Measurements from ENCODE around the gene SPDEF.

SPDEF gene

DNA sequence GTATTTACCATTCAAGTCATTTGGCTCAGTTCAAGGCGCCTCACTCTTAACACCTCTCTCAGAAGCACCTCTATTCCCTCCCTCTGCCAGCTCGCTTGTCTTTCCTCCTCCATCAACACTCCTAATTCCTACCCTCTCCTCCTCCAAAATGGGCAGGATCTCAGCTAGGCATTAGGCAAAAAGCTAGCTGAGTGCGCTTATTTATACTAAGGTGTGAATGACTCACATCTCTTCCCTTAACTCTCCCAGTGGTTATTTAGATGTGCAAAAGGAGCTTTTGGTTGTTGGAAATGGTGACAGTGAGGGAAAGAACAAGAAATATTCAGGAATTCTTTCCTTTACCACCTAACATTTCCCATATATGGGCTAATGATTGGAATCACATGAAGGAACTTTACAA, 61.2 kb downstream of the SPDEF start:
- TF ChIP-seq, protein P1, sequence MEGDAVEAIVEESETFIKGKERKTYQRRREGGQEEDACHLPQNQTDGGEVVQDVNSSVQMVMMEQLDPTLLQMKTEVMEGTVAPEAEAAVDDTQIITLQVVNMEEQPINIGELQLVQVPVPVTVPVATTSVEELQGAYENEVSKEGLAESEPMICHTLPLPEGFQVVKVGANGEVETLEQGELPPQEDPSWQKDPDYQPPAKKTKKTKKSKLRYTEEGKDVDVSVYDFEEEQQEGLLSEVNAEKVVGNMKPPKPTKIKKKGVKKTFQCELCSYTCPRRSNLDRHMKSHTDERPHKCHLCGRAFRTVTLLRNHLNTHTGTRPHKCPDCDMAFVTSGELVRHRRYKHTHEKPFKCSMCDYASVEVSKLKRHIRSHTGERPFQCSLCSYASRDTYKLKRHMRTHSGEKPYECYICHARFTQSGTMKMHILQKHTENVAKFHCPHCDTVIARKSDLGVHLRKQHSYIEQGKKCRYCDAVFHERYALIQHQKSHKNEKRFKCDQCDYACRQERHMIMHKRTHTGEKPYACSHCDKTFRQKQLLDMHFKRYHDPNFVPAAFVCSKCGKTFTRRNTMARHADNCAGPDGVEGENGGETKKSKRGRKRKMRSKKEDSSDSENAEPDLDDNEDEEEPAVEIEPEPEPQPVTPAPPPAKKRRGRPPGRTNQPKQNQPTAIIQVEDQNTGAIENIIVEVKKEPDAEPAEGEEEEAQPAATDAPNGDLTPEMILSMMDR (IDR thresholded peaks at IDR 0.05; ENCODE audit: borderline replicate concordance, control extremely low read depth, extremely low read depth, insufficient read depth, missing control alignments) = no peak
- in situ Hi-C loops (cut with MboI; ENCODE audit: low sequenced_read_pairs, unreplicated experiment) = no loop called here
- no peak for DNase-seq (ENCODE audit: low spot score)

DNA sequence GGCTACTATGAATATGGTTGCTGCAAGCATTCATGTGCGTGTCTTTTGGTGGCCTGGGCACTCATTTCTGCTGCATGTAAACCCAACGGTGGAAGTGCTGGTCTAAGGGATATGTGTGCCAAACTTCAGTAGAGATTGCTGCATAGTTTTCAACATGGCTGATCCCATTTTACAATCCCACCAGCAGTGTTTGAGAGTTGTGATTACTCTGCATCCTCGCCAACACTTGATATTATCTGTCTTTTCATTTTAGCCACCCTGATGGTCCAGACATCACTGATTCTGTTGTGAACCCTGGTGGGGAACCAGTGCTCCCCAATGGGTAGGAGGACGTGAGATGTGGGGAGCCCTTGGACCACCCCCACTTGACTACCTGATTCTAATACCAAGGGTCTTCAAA, 62.8 kb downstream of the SPDEF start:
- TF ChIP-seq, protein P1 (IDR thresholded peaks at IDR 0.05; ENCODE audit: borderline replicate concordance, control extremely low read depth, extremely low read depth, insufficient read depth, missing control alignments) = no peak
- DNase-seq (ENCODE audit: low spot score) = no peak
- in situ Hi-C loops (cut with MboI; ENCODE audit: low sequenced_read_pairs, unreplicated experiment) = no loop called here

DNA sequence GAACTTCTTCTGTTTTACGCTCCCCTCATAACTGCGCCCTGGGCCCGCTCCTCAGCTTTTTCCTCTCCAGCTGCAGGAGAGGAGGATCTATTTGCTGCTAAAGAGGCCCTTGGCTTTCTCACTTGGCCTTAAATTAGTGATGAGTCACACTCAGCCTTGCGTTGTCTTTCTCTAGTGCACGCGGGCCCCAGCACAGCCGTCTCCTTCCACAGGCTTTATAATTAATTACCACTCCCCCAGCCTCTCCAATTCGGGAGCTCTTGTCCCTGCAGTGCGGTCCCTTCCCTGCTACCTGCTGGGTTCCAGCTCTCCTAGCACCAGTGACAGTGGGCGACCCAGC, 65.1 kb downstream of the SPDEF start:
- DNase-seq (ENCODE audit: low spot score) = no peak
- TF ChIP-seq, protein P1 (IDR thresholded peaks at IDR 0.05; ENCODE audit: borderline replicate concordance, control extremely low read depth, extremely low read depth, insufficient read depth, missing control alignments) = no peak
- in situ Hi-C loops (cut with MboI; ENCODE audit: low sequenced_read_pairs, unreplicated experiment) = no loop called here

DNA sequence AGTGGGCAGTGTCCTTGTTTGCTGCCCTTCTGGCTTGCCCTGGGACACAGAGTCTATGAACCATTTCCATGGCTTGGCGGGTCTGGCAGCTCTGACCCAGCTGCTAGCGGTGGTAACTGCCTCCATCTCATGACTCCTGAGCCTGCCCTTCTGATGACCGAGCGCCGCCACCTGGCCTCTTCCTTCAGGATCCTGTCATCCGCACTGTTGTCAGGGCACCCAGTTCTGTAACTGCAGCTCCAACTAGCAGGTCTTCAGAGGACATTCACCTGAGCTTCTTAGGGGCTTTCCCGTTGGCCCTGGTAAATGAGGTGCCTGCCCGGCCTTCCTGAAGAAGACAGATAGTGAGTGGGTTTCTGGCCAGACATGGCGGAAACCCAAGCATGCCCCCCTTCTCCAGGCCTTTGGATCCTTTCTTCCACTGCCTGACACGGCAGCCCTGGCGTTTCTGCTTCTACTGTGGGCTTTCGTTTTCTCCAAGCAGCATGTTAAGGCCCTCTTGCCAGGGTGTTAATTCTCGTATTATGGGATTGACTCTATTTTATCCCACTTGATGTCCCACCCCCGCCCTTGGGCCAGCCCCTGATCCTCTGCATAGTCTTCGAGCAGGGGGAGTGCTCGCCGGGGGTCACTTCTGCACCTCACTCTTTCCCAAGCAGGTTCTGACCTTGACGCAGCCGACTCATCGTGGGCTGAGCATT, 65.6 kb downstream of the SPDEF start:
- in situ Hi-C loops (cut with MboI; ENCODE audit: low sequenced_read_pairs, unreplicated experiment) = no loop called here
- TF ChIP-seq, protein P1 (IDR thresholded peaks at IDR 0.05; ENCODE audit: borderline replicate concordance, control extremely low read depth, extremely low read depth, insufficient read depth, missing control alignments) = no peak
- DNase-seq (ENCODE audit: low spot score) = no peak

DNA sequence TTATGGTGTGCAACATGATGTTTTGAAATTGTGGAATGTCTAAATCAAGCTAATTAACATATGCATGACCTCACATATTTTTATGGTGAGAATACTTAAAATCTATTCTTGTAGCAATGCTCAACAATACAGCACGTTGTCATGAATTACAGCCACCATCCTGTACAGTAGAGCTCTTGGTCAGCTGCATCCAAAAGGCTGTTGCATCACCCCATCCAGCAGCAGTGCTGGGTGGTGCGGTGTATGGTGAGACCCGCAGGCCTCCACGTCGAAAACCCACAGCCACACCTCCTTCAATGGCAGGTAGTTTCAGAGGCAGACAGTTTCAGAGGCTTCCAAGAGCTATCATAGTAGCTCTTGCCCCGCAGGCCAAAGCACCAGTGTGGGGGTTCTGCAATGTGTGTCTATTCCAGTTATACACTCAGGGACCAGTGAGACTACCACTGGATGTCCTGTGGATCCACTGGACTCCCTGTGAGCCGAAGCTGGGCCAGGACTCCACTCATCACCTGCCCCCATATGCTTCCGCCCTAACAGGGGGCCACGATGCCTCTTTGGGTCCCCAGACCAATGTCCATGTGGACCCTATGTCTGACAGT, 66.8 kb downstream of the SPDEF start:
- TF ChIP-seq, protein P1 (IDR thresholded peaks at IDR 0.05; ENCODE audit: borderline replicate concordance, control extremely low read depth, extremely low read depth, insufficient read depth, missing control alignments) = no peak
- no peak for DNase-seq (ENCODE audit: low spot score)
- in situ Hi-C loops (cut with MboI; ENCODE audit: low sequenced_read_pairs, unreplicated experiment) = no loop called here
